ENCODE measurements around the gene KLK15. TPM values are rescaled to one million over a fixed set of nuclear protein-coding genes. Genes with fewer than 3 reads are reported as not detected.

KLK15 gene, protein sequence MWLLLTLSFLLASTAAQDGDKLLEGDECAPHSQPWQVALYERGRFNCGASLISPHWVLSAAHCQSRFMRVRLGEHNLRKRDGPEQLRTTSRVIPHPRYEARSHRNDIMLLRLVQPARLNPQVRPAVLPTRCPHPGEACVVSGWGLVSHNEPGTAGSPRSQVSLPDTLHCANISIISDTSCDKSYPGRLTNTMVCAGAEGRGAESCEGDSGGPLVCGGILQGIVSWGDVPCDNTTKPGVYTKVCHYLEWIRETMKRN
- not detected for total RNA-seq

DNA sequence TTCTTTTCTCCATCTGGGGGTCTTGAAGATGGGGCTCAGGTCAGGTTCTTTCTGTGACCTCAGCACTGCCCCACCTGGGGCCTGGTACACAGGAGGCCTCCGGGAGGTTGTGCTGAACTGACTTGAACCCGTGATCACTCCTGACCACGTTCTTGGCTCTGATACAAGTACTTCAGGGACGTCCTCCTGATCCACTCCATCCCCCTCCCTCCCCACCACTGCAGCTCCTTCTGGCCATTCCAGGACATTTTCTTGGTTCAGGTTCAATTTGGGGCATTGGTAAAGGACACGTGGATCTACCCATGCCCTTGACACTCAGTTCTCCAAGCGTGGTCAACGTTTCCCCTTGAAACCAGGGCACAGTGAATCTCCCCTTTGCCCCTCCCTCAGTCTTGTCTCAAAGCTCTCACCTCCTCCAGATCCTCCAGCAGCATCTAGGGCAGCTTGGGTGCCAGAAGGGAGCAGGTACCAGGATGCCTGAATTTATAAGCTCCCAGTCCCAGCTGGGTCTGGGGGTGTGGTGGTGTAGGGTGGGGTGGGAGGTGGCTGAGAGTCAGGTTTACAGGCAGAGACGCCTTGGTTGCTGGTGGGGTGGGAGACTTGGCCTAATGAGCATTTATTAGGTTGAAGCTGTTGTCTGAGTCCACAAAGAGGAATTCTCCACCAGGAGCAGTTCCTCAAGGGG is at the start of gene KLK15:
KLK15 (minus strand) TSS at position 458 of the 685 bp plus-strand sequence. CDS start 2,082 bp downstream, outside the sequence.
- Histone ChIP-seq H3K27ac (no peak within 1 kb of the TSS), H3K4me3 (no peak within 1 kb of the TSS), H3K36me3 (no peaks in the 10 kb centered on the region), H3K27me3 (no peaks in the 10 kb centered on the region), H3K4me1 (no peaks in the 10 kb centered on the region), H3K9me3 (no peaks in the 10 kb centered on the region)
- intact Hi-C loops (cut with DNase I): no loop called here
- TF ChIP-seq, protein P1, sequence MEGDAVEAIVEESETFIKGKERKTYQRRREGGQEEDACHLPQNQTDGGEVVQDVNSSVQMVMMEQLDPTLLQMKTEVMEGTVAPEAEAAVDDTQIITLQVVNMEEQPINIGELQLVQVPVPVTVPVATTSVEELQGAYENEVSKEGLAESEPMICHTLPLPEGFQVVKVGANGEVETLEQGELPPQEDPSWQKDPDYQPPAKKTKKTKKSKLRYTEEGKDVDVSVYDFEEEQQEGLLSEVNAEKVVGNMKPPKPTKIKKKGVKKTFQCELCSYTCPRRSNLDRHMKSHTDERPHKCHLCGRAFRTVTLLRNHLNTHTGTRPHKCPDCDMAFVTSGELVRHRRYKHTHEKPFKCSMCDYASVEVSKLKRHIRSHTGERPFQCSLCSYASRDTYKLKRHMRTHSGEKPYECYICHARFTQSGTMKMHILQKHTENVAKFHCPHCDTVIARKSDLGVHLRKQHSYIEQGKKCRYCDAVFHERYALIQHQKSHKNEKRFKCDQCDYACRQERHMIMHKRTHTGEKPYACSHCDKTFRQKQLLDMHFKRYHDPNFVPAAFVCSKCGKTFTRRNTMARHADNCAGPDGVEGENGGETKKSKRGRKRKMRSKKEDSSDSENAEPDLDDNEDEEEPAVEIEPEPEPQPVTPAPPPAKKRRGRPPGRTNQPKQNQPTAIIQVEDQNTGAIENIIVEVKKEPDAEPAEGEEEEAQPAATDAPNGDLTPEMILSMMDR (IDR thresholded peaks at IDR 0.05): no peak
- DNase-seq (ENCODE audit: low spot score in 2 of 2): no peak

GRCh38 chr19:50882188-50882587 is 48.8 kb upstream of the KLK15 start:
- Histone ChIP-seq H3K4me3 (no peak overlapping the region), H3K9me3 (no peaks in the 10 kb centered on the region), H3K27me3 (no peaks in the 10 kb centered on the region), H3K27ac (no peak overlapping the region), H3K36me3 (no peaks in the 10 kb centered on the region), H3K4me1 (no peaks in the 10 kb centered on the region)
- intact Hi-C loops (cut with DNase I): no loop called here
- TF ChIP-seq, protein P1 (IDR thresholded peaks at IDR 0.05): no peak
- no peak for DNase-seq (ENCODE audit: low spot score in 2 of 2)

DNA sequence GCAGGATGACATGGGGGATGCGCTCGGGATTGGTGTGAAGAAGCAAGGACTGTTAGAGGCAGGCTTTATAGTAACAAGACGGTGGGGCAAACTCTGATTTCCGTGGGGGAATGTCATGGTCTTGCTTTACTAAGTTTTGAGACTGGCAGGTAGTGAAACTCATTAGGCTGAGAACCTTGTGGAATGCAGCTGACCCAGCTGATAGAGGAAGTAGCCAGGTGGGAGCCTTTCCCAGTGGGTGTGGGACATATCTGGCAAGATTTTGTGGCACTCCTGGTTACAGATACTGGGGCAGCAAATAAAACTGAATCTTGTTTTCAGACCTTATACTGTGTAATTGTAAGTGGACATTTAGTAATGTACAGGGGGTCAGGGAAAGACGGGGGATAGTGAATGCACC is 46.9 kb upstream of the KLK15 start:
- TF ChIP-seq, protein P1 (IDR thresholded peaks at IDR 0.05): no peak
- DNase-seq (ENCODE audit: low spot score in 2 of 2): no peak
- Histone ChIP-seq H3K4me3 (no peak overlapping the region), H3K27ac (no peak overlapping the region), H3K27me3 (no peaks in the 10 kb centered on the region), H3K9me3 (no peaks in the 10 kb centered on the region), H3K4me1 (no peaks in the 10 kb centered on the region), H3K36me3 (no peaks in the 10 kb centered on the region)
- intact Hi-C loops (cut with DNase I): no loop called here

GRCh38 chr19:50878851-50879250 is 45.5 kb upstream of the KLK15 start:
- no peaks in the 10 kb centered on the region for H3K36me3 ChIP-seq
- H3K4me1 ChIP-seq: no peaks in the 10 kb centered on the region
- no peak overlapping the region for H3K27ac ChIP-seq
- no peak for DNase-seq (ENCODE audit: low spot score in 2 of 2)
- H3K27me3 ChIP-seq: no peaks in the 10 kb centered on the region
- no peaks in the 10 kb centered on the region for H3K9me3 ChIP-seq
- intact Hi-C loops (cut with DNase I): no loop called here
- no peak overlapping the region for H3K4me3 ChIP-seq
- TF ChIP-seq, protein P1 (IDR thresholded peaks at IDR 0.05): no peak

DNA sequence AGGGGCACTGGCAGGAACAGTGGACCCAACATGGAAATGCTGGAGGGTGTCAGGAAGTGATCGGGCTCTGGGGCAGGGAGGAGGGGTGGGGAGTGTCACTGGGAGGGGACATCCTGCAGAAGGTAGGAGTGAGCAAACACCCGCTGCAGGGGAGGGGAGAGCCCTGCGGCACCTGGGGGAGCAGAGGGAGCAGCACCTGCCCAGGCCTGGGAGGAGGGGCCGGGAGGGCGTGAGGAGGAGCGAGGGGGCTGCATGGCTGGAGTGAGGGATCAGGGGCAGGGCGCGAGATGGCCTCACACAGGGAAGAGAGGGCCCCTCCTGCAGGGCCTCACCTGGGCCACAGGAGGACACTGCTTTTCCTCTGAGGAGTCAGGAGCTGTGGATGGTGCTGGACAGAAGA is 44.0 kb upstream of the KLK15 start:
- H3K9me3 ChIP-seq: no peaks in the 10 kb centered on the region
- no peak overlapping the region for H3K27ac ChIP-seq
- no peak for DNase-seq (ENCODE audit: low spot score in 2 of 2)
- TF ChIP-seq, protein P1 (IDR thresholded peaks at IDR 0.05): no peak
- H3K4me1 ChIP-seq: no peaks in the 10 kb centered on the region
- no peaks in the 10 kb centered on the region for H3K36me3 ChIP-seq
- no peak overlapping the region for H3K4me3 ChIP-seq
- intact Hi-C loops (cut with DNase I): no loop called here
- H3K27me3 ChIP-seq: no peaks in the 10 kb centered on the region
